Stimulated activated CD4-positive, alpha-beta T cell treated with anti-CD3 and anti-CD28 coated beads, Interleukin-1b, Interleukin-23, amount 100 ng/mL, for 4 hours (primary cell): ENCODE data around the gene CACNA1D.
"Not testable (repeated sequence)": the region's sequence is repeated elsewhere in the genome, so short reads cannot be mapped to it uniquely, and the experiment has no call there.

ENCODE experiments used
- DNase-seq, 2 donors: peaks; one replicate each; pipeline ENCODE4 v3.0.0-alpha.2; 2020; ENCODE audit warnings: low read depth in 2 of 2

CACNA1D gene

GRCh38 chr3:53614307-53614706 is 119.9 kb downstream of the CACNA1D start:
- no peak for DNase-seq

GRCh38 chr3:53616321-53616720 is 121.9 kb downstream of the CACNA1D start:
- no peak for DNase-seq

GRCh38 chr3:53616971-53617892 is 122.8 kb downstream of the CACNA1D start:
- DNase-seq = no peak

- DNase-seq = no peak
Observed at GRCh38 chr3:53617893-53618523, 123.6 kb downstream of the CACNA1D start.

GRCh38 chr3:53618524-53618906 is 124.1 kb downstream of the CACNA1D start:
- DNase-seq = no peak

GRCh38 chr3:53618936-53619335 is 124.5 kb downstream of the CACNA1D start:
- DNase-seq = no peak

- no peak for DNase-seq
Observed at GRCh38 chr3:53624061-53624857, 129.8 kb downstream of the CACNA1D start.

- no peak for DNase-seq
Observed at GRCh38 chr3:53626876-53627275, 132.5 kb downstream of the CACNA1D start.

- no peak for DNase-seq
Observed at GRCh38 chr3:53628536-53629401, 134.4 kb downstream of the CACNA1D start.

GRCh38 chr3:53629402-53629723 is 135.0 kb downstream of the CACNA1D start:
- DNase-seq = no peak

GRCh38 chr3:53630547-53630946 is 136.1 kb downstream of the CACNA1D start:
- DNase-seq = no peak

GRCh38 chr3:53633197-53633787 is 138.9 kb downstream of the CACNA1D start:
- no peak for DNase-seq

- no peak for DNase-seq
Observed at GRCh38 chr3:53635041-53635440, 140.6 kb downstream of the CACNA1D start.

GRCh38 chr3:53638806-53639205 is 144.4 kb downstream of the CACNA1D start:
- not testable (repeated sequence) for DNase-seq

GRCh38 chr3:53641397-53641796 is 147.0 kb downstream of the CACNA1D start:
- no peak for DNase-seq

- DNase-seq = no peak
Observed at GRCh38 chr3:53642211-53642610, 147.8 kb downstream of the CACNA1D start.

GRCh38 chr3:53643757-53644156 is 149.3 kb downstream of the CACNA1D start:
- no peak for DNase-seq

GRCh38 chr3:53645754-53646153 is 151.3 kb downstream of the CACNA1D start:
- no peak for DNase-seq

GRCh38 chr3:53646723-53647122 is 152.3 kb downstream of the CACNA1D start:
- no peak for DNase-seq

- no peak for DNase-seq
Observed at GRCh38 chr3:53649816-53650215, 155.4 kb downstream of the CACNA1D start.

GRCh38 chr3:53650424-53650823 is 156.0 kb downstream of the CACNA1D start:
- no peak for DNase-seq
